HEK293 (cell line): ENCODE data around the gene FRMPD2.

Source experiments
- OVOL3 ChIP-seq: fragments of 450-650 bp; formaldehyde crosslinking; IDR thresholded peaks from 2 replicates; pipeline ENCODE4 v1.5.1; 2016; ENCODE audit warnings: missing biosample characterization, missing genetic modification characterization
- TCF7L2 ChIP-seq: IDR thresholded peaks from 2 replicates; pipeline ENCODE4 v1.6.1; 2011; ENCODE audit warnings: low read depth, mild to moderate bottlenecking, inconsistent platforms, low read length, moderate library complexity, borderline replicate concordance
- ZFP3 ChIP-seq: fragments of 450-650 bp; formaldehyde crosslinking; IDR thresholded peaks from 2 replicates; pipeline ENCODE4 v1.5.1; 2016; ENCODE audit warnings: low read depth, missing biosample characterization, missing genetic modification characterization
- ZNF350 ChIP-seq: fragments of 450-650 bp; formaldehyde crosslinking; IDR thresholded peaks from 2 replicates; pipeline ENCODE4 v1.5.0; 2017; ENCODE audit warnings: missing biosample characterization, mild to moderate bottlenecking, missing genetic modification characterization
- ZNF561 ChIP-seq: fragments of 450-650 bp; IDR thresholded peaks from 2 replicates; pipeline ENCODE4 v1.5.1; 2018; ENCODE audit warnings: missing biosample characterization, missing genetic modification characterization, borderline replicate concordance
- ZNF629 ChIP-seq: fragments of 450-650 bp; formaldehyde crosslinking; IDR thresholded peaks from 2 replicates; pipeline ENCODE4 v1.5.1; 2017; ENCODE audit warnings: missing biosample characterization, missing genetic modification characterization
- ZNF785 ChIP-seq: fragments of 450-650 bp; formaldehyde crosslinking; IDR thresholded peaks from 2 replicates; pipeline ENCODE4 v1.5.1; 2016; ENCODE audit warnings: missing biosample characterization, missing genetic modification characterization
- TF ChIP-seq, protein P1 (sequence below): fragments of 450-650 bp; formaldehyde crosslinking; IDR thresholded peaks from 2 replicates; pipeline ENCODE4 v1.5.1; 2016; ENCODE audit warnings: missing biosample characterization, missing genetic modification characterization
- TF ChIP-seq, protein P2 (sequence below): sonication (generic); formaldehyde crosslinking; IDR thresholded peaks from 2 replicates; pipeline ENCODE4 v1.8.1; 2022; ENCODE audit warnings: mild to moderate bottlenecking, moderate library complexity, missing genetic modification reagents
- TF ChIP-seq, protein P3 (sequence below): fragments of 450-650 bp; formaldehyde crosslinking; IDR thresholded peaks from 2 replicates; pipeline ENCODE4 v1.5.1; 2016; ENCODE audit warnings: missing biosample characterization, missing genetic modification characterization
- TF ChIP-seq, protein P4 (sequence below): fragments of 450-650 bp; formaldehyde crosslinking; IDR thresholded peaks from 2 replicates; pipeline ENCODE4 v1.5.1; 2017; ENCODE audit warnings: missing biosample characterization, missing genetic modification characterization
- TF ChIP-seq, protein P5 (sequence below): fragments of 450-650 bp; formaldehyde crosslinking; IDR thresholded peaks from 2 replicates; pipeline ENCODE4 v1.5.1; 2016; ENCODE audit warnings: missing biosample characterization, missing genetic modification characterization

DNA sequence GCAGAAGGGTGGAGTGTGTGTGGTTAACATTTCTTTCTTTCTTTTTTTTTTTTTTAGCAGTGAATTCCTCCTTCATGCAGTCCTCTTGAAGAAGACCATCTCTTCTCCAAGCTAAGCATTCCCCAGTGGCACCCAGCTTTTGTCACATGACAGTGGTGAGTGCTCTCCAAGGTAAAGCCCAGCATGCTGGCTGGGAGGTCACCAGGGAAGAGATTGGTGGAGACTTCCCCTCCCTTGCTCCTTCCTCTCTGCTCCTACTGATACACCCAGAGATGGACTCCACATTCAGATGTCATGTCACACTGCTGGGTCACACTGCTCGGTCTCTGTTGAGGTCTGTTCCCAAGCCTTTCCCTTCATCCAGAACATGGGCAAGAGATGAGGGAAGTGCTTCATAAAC lies 55.3 kb downstream of the FRMPD2 start:
- no peak for TF ChIP-seq TCF7L2
- TF ChIP-seq ZNF785 (tag by site-specific recombination), result no peak
- TF ChIP-seq, protein P1, sequence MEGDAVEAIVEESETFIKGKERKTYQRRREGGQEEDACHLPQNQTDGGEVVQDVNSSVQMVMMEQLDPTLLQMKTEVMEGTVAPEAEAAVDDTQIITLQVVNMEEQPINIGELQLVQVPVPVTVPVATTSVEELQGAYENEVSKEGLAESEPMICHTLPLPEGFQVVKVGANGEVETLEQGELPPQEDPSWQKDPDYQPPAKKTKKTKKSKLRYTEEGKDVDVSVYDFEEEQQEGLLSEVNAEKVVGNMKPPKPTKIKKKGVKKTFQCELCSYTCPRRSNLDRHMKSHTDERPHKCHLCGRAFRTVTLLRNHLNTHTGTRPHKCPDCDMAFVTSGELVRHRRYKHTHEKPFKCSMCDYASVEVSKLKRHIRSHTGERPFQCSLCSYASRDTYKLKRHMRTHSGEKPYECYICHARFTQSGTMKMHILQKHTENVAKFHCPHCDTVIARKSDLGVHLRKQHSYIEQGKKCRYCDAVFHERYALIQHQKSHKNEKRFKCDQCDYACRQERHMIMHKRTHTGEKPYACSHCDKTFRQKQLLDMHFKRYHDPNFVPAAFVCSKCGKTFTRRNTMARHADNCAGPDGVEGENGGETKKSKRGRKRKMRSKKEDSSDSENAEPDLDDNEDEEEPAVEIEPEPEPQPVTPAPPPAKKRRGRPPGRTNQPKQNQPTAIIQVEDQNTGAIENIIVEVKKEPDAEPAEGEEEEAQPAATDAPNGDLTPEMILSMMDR (tag by site-specific recombination), result no peak
- TF ChIP-seq, protein P2, sequence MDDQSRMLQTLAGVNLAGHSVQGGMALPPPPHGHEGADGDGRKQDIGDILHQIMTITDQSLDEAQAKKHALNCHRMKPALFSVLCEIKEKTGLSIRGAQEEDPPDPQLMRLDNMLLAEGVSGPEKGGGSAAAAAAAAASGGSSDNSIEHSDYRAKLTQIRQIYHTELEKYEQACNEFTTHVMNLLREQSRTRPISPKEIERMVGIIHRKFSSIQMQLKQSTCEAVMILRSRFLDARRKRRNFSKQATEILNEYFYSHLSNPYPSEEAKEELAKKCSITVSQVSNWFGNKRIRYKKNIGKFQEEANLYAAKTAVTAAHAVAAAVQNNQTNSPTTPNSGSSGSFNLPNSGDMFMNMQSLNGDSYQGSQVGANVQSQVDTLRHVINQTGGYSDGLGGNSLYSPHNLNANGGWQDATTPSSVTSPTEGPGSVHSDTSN (CRISPR knock-in tag), result no peak
- no peak for TF ChIP-seq ZNF350 (tag by site-specific recombination)
- TF ChIP-seq ZNF629, result no peak
- TF ChIP-seq, protein P3, sequence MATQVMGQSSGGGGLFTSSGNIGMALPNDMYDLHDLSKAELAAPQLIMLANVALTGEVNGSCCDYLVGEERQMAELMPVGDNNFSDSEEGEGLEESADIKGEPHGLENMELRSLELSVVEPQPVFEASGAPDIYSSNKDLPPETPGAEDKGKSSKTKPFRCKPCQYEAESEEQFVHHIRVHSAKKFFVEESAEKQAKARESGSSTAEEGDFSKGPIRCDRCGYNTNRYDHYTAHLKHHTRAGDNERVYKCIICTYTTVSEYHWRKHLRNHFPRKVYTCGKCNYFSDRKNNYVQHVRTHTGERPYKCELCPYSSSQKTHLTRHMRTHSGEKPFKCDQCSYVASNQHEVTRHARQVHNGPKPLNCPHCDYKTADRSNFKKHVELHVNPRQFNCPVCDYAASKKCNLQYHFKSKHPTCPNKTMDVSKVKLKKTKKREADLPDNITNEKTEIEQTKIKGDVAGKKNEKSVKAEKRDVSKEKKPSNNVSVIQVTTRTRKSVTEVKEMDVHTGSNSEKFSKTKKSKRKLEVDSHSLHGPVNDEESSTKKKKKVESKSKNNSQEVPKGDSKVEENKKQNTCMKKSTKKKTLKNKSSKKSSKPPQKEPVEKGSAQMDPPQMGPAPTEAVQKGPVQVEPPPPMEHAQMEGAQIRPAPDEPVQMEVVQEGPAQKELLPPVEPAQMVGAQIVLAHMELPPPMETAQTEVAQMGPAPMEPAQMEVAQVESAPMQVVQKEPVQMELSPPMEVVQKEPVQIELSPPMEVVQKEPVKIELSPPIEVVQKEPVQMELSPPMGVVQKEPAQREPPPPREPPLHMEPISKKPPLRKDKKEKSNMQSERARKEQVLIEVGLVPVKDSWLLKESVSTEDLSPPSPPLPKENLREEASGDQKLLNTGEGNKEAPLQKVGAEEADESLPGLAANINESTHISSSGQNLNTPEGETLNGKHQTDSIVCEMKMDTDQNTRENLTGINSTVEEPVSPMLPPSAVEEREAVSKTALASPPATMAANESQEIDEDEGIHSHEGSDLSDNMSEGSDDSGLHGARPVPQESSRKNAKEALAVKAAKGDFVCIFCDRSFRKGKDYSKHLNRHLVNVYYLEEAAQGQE, result no peak
- TF ChIP-seq, protein P4, sequence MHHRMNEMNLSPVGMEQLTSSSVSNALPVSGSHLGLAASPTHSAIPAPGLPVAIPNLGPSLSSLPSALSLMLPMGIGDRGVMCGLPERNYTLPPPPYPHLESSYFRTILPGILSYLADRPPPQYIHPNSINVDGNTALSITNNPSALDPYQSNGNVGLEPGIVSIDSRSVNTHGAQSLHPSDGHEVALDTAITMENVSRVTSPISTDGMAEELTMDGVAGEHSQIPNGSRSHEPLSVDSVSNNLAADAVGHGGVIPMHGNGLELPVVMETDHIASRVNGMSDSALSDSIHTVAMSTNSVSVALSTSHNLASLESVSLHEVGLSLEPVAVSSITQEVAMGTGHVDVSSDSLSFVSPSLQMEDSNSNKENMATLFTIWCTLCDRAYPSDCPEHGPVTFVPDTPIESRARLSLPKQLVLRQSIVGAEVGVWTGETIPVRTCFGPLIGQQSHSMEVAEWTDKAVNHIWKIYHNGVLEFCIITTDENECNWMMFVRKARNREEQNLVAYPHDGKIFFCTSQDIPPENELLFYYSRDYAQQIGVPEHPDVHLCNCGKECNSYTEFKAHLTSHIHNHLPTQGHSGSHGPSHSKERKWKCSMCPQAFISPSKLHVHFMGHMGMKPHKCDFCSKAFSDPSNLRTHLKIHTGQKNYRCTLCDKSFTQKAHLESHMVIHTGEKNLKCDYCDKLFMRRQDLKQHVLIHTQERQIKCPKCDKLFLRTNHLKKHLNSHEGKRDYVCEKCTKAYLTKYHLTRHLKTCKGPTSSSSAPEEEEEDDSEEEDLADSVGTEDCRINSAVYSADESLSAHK, result no peak
- TF ChIP-seq ZNF561 (tag by site-specific recombination), result no peak
- TF ChIP-seq, protein P5, sequence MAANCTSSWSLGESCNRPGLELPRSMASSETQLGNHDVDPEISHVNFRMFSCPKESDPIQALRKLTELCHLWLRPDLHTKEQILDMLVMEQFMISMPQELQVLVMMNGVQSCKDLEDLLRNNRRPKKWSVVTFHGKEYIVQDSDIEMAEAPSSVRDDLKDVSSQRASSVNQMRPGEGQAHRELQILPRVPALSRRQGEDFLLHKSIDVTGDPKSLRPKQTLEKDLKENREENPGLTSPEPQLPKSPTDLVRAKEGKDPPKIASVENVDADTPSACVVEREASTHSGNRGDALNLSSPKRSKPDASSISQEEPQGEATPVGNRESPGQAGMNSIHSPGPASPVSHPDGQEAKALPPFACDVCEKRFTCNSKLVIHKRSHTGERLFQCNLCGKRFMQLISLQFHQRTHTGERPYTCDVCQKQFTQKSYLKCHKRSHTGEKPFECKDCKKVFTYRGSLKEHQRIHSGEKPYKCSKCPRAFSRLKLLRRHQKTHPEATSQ (tag by site-specific recombination), result no peak
- TF ChIP-seq OVOL3 (tag by site-specific recombination), result no peak
- TF ChIP-seq ZFP3 (tag by site-specific recombination), result no peak
